ENCODE results near the gene PLEKHG4B. TPM values are rescaled to one million over a fixed set of nuclear protein-coding genes. Genes with fewer than 3 reads are reported as not detected.

The PLEKHG4B gene
- total and polyA plus RNA-seq, 4 donors = 4.2 to 18.2 (median 13.7) TPM

- Histone ChIP-seq H3K27me3 (ENCODE audit: control insufficient read depth, insufficient read depth, low read length) (no peaks in the 10 kb centered on the region), H3K4me3 (ENCODE audit: low read depth, low read length) (no peak overlapping the region), H3K27ac (ENCODE audit: low read depth, low read length) (no peak overlapping the region), H3K36me3 (ENCODE audit: control insufficient read depth, insufficient read depth, low read length) (peaks cover 36% of the 10 kb centered on the region), H3K4me1 (ENCODE audit: control insufficient read depth, insufficient read depth, low read length) (no peaks in the 10 kb centered on the region), H3K9me3 (ENCODE audit: control insufficient read depth, insufficient read depth, low read length) (no peaks in the 10 kb centered on the region)
- 93% methylated on average over 9 of the region's 9 CpGs for WGBS (ENCODE audit: insufficient coverage)
- DNase-seq (ENCODE audit: low read depth in 4 of 6, low spot score in 6 of 6) = no peak
Observed at GRCh38 chr5:181160-181559, 89.2 kb downstream of the PLEKHG4B start.

- no peaks in the 10 kb centered on the region for H3K4me1 ChIP-seq (ENCODE audit: control insufficient read depth, insufficient read depth, low read length)
- H3K4me3 ChIP-seq (ENCODE audit: low read depth, low read length) = no peak overlapping the region
- no peaks in the 10 kb centered on the region for H3K9me3 ChIP-seq (ENCODE audit: control insufficient read depth, insufficient read depth, low read length)
- H3K27me3 ChIP-seq (ENCODE audit: control insufficient read depth, insufficient read depth, low read length) = no peaks in the 10 kb centered on the region
- no peak for DNase-seq (ENCODE audit: low read depth in 4 of 6, low spot score in 6 of 6)
- H3K36me3 ChIP-seq (ENCODE audit: control insufficient read depth, insufficient read depth, low read length) = peaks cover 40% of the 10 kb centered on the region
- no peak overlapping the region for H3K27ac ChIP-seq (ENCODE audit: low read depth, low read length)
- 93% methylated on average over 22 of the region's 22 CpGs for WGBS (ENCODE audit: insufficient coverage)
Observed at GRCh38 chr5:181566-181965, 89.6 kb downstream of the PLEKHG4B start.

- 91% methylated on average over 7 of the region's 12 CpGs for WGBS (ENCODE audit: insufficient coverage)
- no peak overlapping the region for H3K27ac ChIP-seq (ENCODE audit: low read depth, low read length)
Observed at GRCh38 chr5:182126-182525, 90.2 kb downstream of the PLEKHG4B start.

GRCh38 chr5:184471-184870 lies 92.5 kb downstream of the PLEKHG4B start:
- no peaks in the 10 kb centered on the region for H3K9me3 ChIP-seq (ENCODE audit: control insufficient read depth, insufficient read depth, low read length)
- DNase-seq (ENCODE audit: low read depth in 4 of 6, low spot score in 6 of 6) = no peak
- H3K36me3 ChIP-seq (ENCODE audit: control insufficient read depth, insufficient read depth, low read length) = peaks cover 37% of the 10 kb centered on the region
- no peak overlapping the region for H3K27ac ChIP-seq (ENCODE audit: low read depth, low read length)
- H3K4me1 ChIP-seq (ENCODE audit: control insufficient read depth, insufficient read depth, low read length) = peaks cover 17% of the 10 kb centered on the region
- no peak overlapping the region for H3K4me3 ChIP-seq (ENCODE audit: low read depth, low read length)
- no peaks in the 10 kb centered on the region for H3K27me3 ChIP-seq (ENCODE audit: control insufficient read depth, insufficient read depth, low read length)
- WGBS (ENCODE audit: insufficient coverage) = no CpG with 5 or more reads among the region's 7 CpGs

More at GRCh38 chr5:182126-182525, 90.2 kb downstream of the PLEKHG4B start:
- Histone ChIP-seq H3K27me3 (ENCODE audit: control insufficient read depth, insufficient read depth, low read length) (no peaks in the 10 kb centered on the region), H3K4me3 (ENCODE audit: low read depth, low read length) (no peak overlapping the region), H3K9me3 (ENCODE audit: control insufficient read depth, insufficient read depth, low read length) (no peaks in the 10 kb centered on the region), H3K4me1 (ENCODE audit: control insufficient read depth, insufficient read depth, low read length) (no peaks in the 10 kb centered on the region), H3K36me3 (ENCODE audit: control insufficient read depth, insufficient read depth, low read length) (peaks cover 40% of the 10 kb centered on the region)
- DNase-seq (ENCODE audit: low read depth in 4 of 6, low spot score in 6 of 6) = no peak

GRCh38 chr5:185095-186070 lies 93.4 kb downstream of the PLEKHG4B start:
- WGBS (ENCODE audit: insufficient coverage) = 91% methylated on average over 21 of the region's 21 CpGs
- H3K4me3 ChIP-seq (ENCODE audit: low read depth, low read length) = no peak overlapping the region
- no peak for DNase-seq (ENCODE audit: low read depth in 4 of 6, low spot score in 6 of 6)
- H3K27ac ChIP-seq (ENCODE audit: low read depth, low read length) = no peak overlapping the region
- peaks cover 19% of the 10 kb centered on the region for H3K4me1 ChIP-seq (ENCODE audit: control insufficient read depth, insufficient read depth, low read length)
- no peaks in the 10 kb centered on the region for H3K9me3 ChIP-seq (ENCODE audit: control insufficient read depth, insufficient read depth, low read length)
- H3K36me3 ChIP-seq (ENCODE audit: control insufficient read depth, insufficient read depth, low read length) = peaks cover 34% of the 10 kb centered on the region
- H3K27me3 ChIP-seq (ENCODE audit: control insufficient read depth, insufficient read depth, low read length) = no peaks in the 10 kb centered on the region

- H3K27me3 ChIP-seq (ENCODE audit: control insufficient read depth, insufficient read depth, low read length) = no peaks in the 10 kb centered on the region
- H3K27ac ChIP-seq (ENCODE audit: low read depth, low read length) = no peak overlapping the region
- H3K4me3 ChIP-seq (ENCODE audit: low read depth, low read length) = no peak overlapping the region
- H3K9me3 ChIP-seq (ENCODE audit: control insufficient read depth, insufficient read depth, low read length) = no peaks in the 10 kb centered on the region
- no peak for DNase-seq (ENCODE audit: low read depth in 4 of 6, low spot score in 6 of 6)
- WGBS (ENCODE audit: insufficient coverage) = 94% methylated on average over 24 of the region's 28 CpGs
- H3K4me1 ChIP-seq (ENCODE audit: control insufficient read depth, insufficient read depth, low read length) = peaks cover 29% of the 10 kb centered on the region
- peaks cover 30% of the 10 kb centered on the region for H3K36me3 ChIP-seq (ENCODE audit: control insufficient read depth, insufficient read depth, low read length)
Observed at GRCh38 chr5:186091-187041, 94.4 kb downstream of the PLEKHG4B start.

GRCh38 chr5:187042-187431 lies 95.1 kb downstream of the PLEKHG4B start:
- Histone ChIP-seq H3K4me1 (ENCODE audit: control insufficient read depth, insufficient read depth, low read length) (peaks cover 32% of the 10 kb centered on the region), H3K9me3 (ENCODE audit: control insufficient read depth, insufficient read depth, low read length) (no peaks in the 10 kb centered on the region), H3K36me3 (ENCODE audit: control insufficient read depth, insufficient read depth, low read length) (peaks cover 26% of the 10 kb centered on the region), H3K4me3 (ENCODE audit: low read depth, low read length) (no peak overlapping the region), H3K27me3 (ENCODE audit: control insufficient read depth, insufficient read depth, low read length) (no peaks in the 10 kb centered on the region), H3K27ac (ENCODE audit: low read depth, low read length) (no peak overlapping the region)
- no peak for DNase-seq (ENCODE audit: low read depth in 4 of 6, low spot score in 6 of 6)
- WGBS (ENCODE audit: insufficient coverage) = 75% methylated on average over 9 of the region's 13 CpGs

GRCh38 chr5:187617-188451 lies 95.9 kb downstream of the PLEKHG4B start:
- no peaks in the 10 kb centered on the region for H3K9me3 ChIP-seq (ENCODE audit: control insufficient read depth, insufficient read depth, low read length)
- 59% methylated on average over 21 of the region's 21 CpGs for WGBS (ENCODE audit: insufficient coverage)
- no peak overlapping the region for H3K4me3 ChIP-seq (ENCODE audit: low read depth, low read length)
- peaks cover 32% of the 10 kb centered on the region for H3K4me1 ChIP-seq (ENCODE audit: control insufficient read depth, insufficient read depth, low read length)
- no peaks in the 10 kb centered on the region for H3K27me3 ChIP-seq (ENCODE audit: control insufficient read depth, insufficient read depth, low read length)
- no peak overlapping the region for H3K27ac ChIP-seq (ENCODE audit: low read depth, low read length)
- DNase-seq (ENCODE audit: low read depth in 4 of 6, low spot score in 6 of 6) = no peak
- peaks cover 20% of the 10 kb centered on the region for H3K36me3 ChIP-seq (ENCODE audit: control insufficient read depth, insufficient read depth, low read length)
